Thymus (tissue), 2 donors: ENCODE results near the gene DSE. TPM values are rescaled to one million over a fixed set of nuclear protein-coding genes. Genes with fewer than 3 reads are reported as not detected.

Experiments
- polyA plus RNA-seq: library from polyadenylated mRNA; stranded (reverse); fragments of 200-250 nt; gene quantifications from one replicate; pipeline ENCODE4 v1.2.3, GENCODE V29; 2013
- total RNA-seq: library from RNA; stranded (reverse); fragments of 120-200 nt; gene quantifications from one replicate; pipeline ENCODE4 v1.2.4, GENCODE V29; 2013
- donor health status: healthy.

Gene DSE
- total and polyA plus RNA-seq, 2 donors, result 12.8 to 23.8 TPM

Other genes starting within 250 kb of the DSE start
- 0.24 TPM for gene COL10A1, start 244.8 kb upstream of the DSE start, total RNA-seq
- 0.21 TPM for gene COL10A1, start 244.8 kb upstream of the DSE start, polyA plus RNA-seq
- gene TSPYL4, start 116.9 kb upstream of the DSE start, total RNA-seq, result 15.1 TPM
- gene TSPYL4, start 116.9 kb upstream of the DSE start, polyA plus RNA-seq, result 16.1 TPM
- gene TSPYL1, start 91.0 kb upstream of the DSE start, total RNA-seq, result 42.9 TPM
- gene TSPYL1, start 91.0 kb upstream of the DSE start, polyA plus RNA-seq, result 48.7 TPM
- gene CALHM6, start 90.4 kb downstream of the DSE start, total RNA-seq, result 43.4 TPM
- gene CALHM6, start 90.4 kb downstream of the DSE start, polyA plus RNA-seq, result 45.3 TPM
- gene CALHM5, start 140.7 kb downstream of the DSE start, total RNA-seq, result 0.33 TPM
- 0.62 TPM for gene CALHM5, start 140.7 kb downstream of the DSE start, polyA plus RNA-seq
- 0.14 TPM for gene TRAPPC3L, start 174.7 kb downstream of the DSE start, total RNA-seq
- gene TRAPPC3L, start 174.7 kb downstream of the DSE start, polyA plus RNA-seq, result 0.18 TPM
- gene CALHM4, start 182.8 kb downstream of the DSE start, total RNA-seq, result not detected
- gene CALHM4, start 182.8 kb downstream of the DSE start, polyA plus RNA-seq, result 0.14 TPM
- gene RWDD1, start 200.6 kb downstream of the DSE start, total RNA-seq, result 67.0 TPM
- 90.6 TPM for gene RWDD1, start 200.6 kb downstream of the DSE start, polyA plus RNA-seq
- 0.38 TPM for gene RSPH4A, start 245.5 kb downstream of the DSE start, total RNA-seq
- gene RSPH4A, start 245.5 kb downstream of the DSE start, polyA plus RNA-seq, result 0.89 TPM